ENCODE results near the gene MTERF2.
"Not testable (repeated sequence)": the region's sequence is repeated elsewhere in the genome, so short reads cannot be mapped to it uniquely, and the experiment has no call there.

Gene MTERF2

DNA sequence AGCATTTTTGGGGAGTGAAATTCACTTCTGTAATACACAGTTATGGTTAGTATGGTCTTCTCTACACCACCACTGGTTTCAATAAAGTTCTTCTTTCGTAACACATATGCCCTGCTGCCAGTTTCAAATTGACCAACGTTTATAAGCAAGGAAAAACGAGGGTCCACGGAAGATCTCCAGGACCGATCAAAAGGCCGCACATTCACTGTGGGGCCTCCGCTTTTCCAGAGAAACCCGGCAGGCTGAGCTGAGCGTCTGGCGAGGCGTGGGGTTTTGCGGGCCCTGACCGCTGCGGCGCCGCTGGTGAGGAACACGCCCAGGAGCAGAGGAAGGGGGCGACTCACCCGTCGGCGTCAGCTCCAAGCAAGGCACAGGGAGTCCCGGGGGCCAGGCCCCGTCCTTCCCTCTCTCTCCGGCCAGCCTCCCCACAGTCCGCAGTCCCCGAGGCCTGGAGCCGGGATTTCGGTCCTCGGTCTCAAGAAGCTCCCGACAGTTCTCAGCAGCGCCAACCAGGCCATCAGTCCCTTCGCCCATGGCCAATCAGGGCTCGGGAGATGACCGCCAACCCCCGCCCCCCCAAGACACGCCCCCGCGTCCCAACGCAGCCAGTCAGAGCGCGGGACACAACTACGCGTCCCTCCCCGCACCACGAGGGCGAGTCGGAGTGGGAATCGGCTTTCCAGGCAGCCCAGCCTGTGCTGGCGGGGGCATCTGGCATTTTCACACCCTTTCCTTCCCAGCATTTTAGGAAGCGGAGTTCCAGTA, at the start of gene MTERF2:
Gene MTERF2 (minus strand): TSS at position 522 of the 765 bp plus-strand sequence. CDS start 8,432 bp downstream, outside the sequence.
- peak; percentile 92 to 95 for DNase-seq

- no peak for DNase-seq
These were observed 48.8 kb upstream of the MTERF2 start for GRCh38 chr12:107035733-107036132.

- DNase-seq, result no peak
These were observed 47.1 kb upstream of the MTERF2 start for GRCh38 chr12:107033758-107034739.

DNA sequence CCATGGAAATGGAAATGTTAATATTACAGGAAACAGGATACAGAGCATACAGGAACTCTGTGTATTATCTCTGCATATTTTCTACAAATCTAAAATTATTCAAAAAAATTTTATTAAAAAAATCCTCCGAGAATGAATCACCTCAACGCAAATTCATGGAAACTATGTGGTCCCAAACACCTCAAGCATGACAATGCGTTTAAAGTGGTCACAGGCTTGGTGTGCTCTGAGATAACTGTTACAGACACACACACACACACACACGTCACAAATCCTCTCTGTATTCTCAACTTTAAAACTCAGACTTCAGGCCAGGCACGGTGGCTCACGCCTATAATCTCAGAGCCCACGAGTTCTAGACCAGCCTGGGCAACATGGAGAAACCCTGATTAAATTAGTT, 45.3 kb upstream of the MTERF2 start:
- DNase-seq, result no peak

DNA sequence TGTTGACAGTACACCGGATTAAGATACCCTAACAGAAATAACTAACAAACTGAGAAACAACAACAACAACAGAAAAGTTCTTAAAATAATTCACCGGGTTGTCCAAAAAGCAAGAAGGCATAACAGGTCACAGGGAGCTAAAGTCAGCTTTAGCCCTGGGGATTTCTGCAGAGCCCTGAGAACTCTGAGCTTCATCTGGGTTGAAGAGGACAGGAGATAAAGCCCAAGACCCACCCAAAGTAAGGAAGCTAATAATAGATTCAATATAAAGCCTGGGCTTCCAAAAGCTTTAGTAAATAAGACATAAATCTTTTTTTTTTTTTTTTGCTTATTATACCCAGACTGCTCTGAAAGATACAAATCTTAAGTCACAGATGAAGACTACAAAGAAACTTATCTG, 44.1 kb upstream of the MTERF2 start:
- no peak for DNase-seq

DNA sequence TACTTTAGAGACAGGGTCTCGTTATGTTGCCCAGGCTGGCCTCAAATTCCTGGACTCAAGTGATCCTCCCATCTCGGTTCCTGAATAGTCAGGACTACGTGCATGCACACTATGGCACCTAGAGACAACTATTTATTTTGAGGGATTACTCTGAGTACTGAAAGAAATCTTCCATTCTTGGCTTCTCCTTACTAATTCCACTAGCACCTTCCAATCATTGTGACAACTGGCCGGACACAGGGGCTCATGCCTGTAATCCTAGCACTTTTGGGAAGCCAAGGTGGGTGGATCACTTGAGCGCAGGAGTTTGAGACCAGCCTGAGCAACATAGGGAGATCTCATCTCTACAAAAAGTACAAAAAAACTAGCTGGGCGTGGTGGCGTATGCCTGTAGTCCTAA, 42.1 kb upstream of the MTERF2 start:
- DNase-seq, result no peak

GRCh38 chr12:107027636-107028053, 40.7 kb upstream of the MTERF2 start:
- peak in 1 of 2 donors; percentile 56 for DNase-seq

- DNase-seq, result no peak
These were observed 40.1 kb upstream of the MTERF2 start for GRCh38 chr12:107026806-107027635.

DNA sequence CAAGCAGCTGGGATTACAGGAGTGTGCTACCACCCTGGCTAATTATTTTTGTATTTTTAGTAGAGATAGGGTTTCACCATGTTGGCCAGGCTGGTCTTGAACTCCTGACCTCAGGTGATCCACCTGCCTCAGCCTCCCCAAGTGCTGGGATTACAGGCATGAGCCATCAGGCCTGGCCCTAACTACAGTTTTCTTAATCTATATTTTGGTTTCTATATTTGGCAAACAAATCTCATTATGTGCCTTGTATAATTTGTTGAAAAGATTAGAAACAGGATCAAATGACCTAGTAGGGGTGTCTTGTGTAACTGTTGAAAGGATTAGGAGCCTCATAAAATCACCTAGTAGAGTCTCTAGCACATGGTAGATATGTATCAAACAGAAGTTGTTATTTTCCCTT, 39.4 kb upstream of the MTERF2 start:
- DNase-seq, result not testable (repeated sequence)

DNA sequence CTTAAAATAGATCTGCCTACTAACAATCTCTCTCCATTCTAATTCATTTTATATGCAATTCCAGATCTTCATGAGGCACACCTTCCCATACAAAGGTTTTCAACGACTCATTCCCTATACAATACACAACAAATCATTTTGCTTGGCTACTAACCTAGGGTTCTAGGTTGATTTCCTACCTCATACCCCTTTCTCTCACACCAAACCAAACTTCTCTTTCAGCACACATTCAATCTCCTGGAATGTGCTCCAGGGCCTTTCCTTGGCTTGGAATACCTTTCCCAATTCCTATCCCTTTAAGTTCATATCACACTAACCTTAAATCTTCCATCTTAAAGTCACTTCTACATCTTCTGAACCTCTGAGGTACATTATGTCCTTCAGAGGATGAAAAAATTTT, 38.7 kb upstream of the MTERF2 start:
- no peak for DNase-seq

- DNase-seq, result no peak
These were observed 32.6 kb upstream of the MTERF2 start for GRCh38 chr12:107019546-107019945.

- no peak for DNase-seq
These were observed 30.1 kb upstream of the MTERF2 start for GRCh38 chr12:107017042-107017441.

- DNase-seq, result no peak
These were observed 27.1 kb upstream of the MTERF2 start for GRCh38 chr12:107014055-107014454.

- no peak for DNase-seq
These were observed 25.9 kb upstream of the MTERF2 start for GRCh38 chr12:107012736-107013425.

DNA sequence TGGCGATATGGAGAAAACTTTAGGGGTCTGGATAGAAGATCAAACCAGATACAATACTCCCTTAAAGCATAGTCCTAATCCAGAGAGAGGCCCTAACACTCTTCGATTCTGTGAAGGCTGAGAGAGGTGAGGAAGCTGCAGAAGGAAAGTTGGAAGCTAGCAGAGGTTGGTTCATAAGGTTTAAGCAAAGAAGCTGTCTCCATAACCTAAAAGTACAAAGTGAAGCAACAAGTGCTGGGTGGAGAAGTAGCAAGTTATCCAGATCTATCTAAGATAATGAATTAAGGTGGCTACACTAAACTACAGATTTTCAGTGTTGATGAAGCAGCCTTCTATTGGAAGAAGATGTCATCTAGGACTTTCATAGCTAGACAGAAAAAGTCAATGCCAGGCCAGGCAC, 24.6 kb upstream of the MTERF2 start:
- DNase-seq, result no peak

- DNase-seq, result no peak
These were observed 20.5 kb upstream of the MTERF2 start for GRCh38 chr12:107007411-107007810.

GRCh38 chr12:107002665-107003064, 15.7 kb upstream of the MTERF2 start:
- DNase-seq, result not testable (repeated sequence)

GRCh38 chr12:106999446-106999845, 12.5 kb upstream of the MTERF2 start:
- no peak for DNase-seq

GRCh38 chr12:106997916-106998315, 11.0 kb upstream of the MTERF2 start:
- DNase-seq, result no peak

DNA sequence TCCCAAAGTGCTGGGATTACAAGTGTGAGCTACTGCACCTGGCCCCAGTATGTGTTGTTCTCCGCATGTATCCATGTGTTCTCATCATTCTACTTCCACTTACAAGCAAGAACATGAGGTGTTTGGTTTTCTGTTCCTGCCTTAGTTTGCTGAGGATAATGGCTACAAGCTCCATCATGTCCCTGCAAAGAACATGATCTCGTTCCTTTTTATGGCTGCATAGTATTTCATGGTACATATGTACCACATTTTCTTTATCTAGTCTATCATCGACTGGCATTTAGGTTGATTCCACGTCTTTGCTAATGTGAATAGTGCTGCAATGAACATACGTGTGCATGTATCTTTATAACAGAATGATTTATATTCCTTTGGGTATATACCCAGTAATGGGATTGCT, 9.2 kb upstream of the MTERF2 start:
- DNase-seq, result not testable (repeated sequence)

DNA sequence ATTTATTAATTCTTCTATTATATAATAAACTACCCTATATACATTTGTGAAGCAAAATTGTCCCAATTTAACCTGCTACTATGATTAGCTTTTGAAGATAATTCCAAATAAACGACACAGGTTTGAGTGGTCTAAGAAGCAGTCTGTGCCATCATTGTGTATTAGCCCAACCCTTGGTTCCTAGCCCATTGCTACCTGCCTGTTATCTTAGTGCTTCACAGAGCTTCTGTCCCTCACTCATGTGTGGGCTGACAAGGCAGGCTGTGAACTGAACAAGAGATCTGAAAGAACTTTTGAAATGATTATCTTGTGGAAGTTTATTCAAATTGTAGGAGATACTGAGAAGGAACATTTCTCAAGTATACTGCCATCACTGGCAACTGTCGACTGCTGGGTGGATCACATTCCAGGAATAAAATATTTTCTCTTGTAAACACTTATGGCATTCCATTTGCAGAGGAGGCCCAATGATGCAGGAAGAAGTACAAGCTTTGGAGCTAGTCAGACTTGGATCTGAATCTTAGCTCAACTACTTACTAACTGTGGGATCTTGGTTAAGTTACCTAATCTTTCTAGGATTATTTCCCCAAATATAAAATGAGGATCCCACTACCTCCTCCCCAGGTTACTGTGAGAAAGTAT, 7.8 kb upstream of the MTERF2 start:
- DNase-seq, result no peak

DNA sequence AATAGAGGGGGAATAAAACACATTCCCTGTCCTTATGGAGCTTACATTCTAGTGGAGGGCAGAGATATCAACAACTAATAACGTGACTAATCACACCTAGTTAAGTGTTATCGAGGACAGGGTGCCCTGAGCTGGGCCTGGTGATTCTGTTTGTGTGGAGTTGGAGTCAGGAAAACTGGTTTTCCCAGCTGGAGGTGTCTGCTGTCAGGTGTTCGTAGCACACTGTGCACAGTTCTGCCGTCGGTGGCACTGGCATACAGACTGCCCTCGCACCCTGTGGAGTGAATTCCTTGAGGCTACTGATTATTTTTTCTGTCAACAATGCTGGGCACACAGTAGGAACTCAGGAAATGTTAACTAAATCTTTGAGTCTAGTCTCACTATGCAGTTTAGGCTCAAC, 900 bp upstream of the MTERF2 start:
- DNase-seq, result no peak
